Inflammatory macrophage treated with lipopolysaccharide for 4 hours (primary cell): Measurements from ENCODE around the gene NMT2.

Source experiments
- DNase-seq: peaks from one replicate; pipeline ENCODE4 v3.0.0-alpha.2; 2020

NMT2 gene

DNA sequence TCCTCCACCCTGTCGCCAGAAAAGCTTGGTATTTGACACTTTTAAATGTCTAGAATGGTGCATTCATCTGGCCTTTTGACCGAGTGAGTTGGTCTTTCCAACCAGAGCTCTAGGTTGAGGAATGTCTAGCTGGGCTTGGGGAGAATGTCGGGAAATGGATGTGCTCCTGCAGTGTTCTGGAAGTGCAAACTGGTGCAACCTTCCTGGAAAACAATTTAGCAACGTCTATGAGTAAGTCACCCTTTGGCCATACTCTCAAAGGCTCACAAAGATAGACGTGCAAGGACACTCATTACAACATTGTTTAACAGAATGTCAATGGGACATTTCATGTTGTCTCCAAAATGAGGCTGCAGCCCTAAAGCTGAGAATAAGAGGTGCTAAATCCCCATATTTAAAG, 12.2 kb upstream of the NMT2 start:
- no peak for DNase-seq

DNA sequence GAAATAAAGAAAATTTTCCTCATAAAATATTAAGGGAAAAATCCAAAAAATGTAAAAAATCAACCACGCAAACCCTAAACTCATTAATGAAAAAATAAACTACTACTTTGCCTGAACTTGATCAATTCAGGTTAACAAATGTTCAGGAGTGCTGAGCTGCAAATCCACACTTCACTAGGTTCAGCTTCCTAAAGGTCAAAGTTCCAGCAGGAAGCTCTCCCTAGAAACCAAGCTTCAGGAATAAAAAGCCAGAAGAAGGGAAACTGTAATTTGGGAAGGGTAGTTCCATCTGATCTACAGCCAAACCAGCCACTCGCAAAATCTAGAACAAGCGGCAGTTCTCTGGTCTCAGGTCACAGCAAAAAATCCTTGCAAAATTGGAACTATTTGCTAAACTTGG, 7.8 kb upstream of the NMT2 start:
- no peak for DNase-seq

DNA sequence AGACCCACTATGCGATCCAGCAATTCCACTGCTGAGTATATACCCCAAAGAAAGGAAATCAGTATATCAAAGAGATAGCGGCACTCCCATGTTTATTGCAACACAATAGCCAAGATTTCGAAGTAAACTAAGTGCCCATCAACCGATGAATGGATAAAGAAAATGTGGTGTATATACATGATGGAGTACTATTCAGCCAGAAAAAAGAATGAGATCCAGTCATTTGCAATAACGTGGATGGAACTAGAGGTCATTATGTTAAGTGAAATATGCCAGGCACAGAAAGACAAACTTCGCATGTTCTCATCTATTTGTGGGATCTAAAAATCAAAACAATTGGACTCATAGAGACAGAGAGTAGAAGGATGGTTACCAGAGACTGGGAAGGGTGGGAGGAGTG, 7.1 kb upstream of the NMT2 start:
- no peak for DNase-seq

DNA sequence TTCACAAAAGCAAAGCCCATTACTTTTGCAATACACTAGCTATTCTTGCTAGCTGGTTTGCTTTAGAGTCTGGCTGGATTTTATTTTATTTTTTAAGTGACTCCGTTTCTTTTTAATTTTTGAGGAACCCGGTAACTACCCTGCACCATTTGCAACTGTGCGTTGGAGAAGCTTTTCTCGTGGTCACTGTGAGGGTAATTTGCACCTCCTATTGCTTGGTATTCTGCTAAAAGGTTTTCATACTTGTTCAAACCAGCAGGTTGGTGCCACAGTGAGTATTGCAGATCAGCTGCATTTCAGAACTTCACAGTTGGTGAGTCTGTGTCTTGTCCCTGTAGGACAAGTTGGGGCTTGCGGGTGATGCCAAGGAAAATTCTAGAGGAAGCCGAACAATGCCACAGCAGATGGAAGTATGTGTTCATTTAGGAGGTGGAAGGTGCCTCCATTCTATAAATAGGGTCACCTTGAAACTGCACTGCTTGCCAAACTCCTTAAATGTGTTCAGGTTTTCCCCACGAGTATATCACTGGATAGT, 3.9 kb upstream of the NMT2 start:
- DNase-seq: no peak

DNA sequence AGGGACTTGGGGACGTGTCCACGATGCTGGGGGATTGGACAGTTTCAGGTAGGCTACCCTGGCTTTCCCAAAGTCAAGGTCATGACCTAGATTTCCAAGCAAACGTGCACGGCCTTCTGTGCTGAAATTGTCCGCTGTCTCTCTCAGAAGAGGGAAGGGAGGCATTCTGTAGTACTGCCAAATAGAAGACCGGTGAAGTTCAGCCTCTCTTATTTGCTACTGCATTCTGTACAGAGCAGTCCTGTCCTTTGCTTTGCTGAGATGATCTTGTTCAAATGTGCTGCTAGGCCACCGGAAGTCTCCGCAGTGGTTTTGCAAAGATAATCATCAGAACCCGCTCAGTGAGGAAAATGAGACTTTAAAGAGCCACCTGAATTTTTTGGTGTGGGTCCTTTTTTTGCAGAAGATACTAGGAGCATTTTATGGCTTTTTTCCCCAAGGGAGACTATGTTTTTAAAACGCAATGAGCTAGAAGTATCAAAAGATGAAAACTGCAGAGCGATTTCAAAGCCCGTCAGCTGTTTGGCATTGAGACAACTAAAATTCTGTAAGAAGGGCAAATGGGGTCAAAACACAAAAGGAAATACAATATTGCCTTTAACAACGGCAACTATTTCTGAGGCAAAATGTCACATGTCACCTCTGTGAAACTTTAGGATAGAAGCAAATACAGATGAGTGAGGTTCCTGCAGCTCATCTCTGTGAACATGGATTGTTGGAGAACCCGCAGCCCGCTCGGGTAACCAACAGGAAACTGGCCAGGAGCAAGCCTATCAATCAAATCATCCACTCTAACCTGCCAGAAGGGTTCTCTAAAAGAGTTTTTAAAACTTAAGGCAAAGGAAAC, 1.3 kb upstream of the NMT2 start:
- DNase-seq: no peak

DNA sequence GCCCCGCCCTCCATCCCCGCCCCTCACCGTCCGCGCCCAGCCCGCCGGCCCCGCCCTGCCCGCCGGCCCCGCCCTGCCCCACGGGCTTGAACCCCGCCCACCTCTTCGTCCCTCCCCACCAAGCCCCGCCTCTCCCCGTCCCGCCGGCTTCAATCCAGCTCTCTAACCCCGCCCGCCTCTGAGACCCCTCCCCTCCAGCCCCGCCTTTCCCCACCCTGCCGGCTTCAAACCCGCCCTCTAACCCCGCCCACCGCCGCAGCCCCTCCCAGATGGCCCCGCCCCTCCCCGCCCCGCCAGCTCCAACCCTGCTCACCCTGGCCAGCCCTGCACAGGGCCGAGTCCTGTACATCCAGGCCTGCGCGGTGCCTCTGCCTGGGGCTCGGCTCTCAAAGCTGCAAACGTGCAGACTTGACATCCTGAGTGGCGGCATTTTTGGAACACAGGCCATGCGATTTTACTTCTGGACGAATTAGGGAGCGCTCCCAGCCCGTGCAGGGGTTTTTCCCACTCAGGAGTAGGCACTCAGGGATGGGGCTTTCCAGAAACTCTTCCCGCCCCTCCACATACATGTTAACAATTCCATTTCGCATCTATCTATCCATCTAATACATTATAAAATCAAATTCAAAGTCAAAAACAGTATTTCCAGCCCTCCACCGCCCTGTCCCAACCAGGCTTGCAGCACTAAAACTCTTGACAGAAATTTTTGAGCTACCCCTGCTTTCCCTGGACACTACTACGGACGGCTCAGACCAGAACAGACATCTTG, 477 bp upstream of the NMT2 start:
- peak; percentile 96 for DNase-seq

DNA sequence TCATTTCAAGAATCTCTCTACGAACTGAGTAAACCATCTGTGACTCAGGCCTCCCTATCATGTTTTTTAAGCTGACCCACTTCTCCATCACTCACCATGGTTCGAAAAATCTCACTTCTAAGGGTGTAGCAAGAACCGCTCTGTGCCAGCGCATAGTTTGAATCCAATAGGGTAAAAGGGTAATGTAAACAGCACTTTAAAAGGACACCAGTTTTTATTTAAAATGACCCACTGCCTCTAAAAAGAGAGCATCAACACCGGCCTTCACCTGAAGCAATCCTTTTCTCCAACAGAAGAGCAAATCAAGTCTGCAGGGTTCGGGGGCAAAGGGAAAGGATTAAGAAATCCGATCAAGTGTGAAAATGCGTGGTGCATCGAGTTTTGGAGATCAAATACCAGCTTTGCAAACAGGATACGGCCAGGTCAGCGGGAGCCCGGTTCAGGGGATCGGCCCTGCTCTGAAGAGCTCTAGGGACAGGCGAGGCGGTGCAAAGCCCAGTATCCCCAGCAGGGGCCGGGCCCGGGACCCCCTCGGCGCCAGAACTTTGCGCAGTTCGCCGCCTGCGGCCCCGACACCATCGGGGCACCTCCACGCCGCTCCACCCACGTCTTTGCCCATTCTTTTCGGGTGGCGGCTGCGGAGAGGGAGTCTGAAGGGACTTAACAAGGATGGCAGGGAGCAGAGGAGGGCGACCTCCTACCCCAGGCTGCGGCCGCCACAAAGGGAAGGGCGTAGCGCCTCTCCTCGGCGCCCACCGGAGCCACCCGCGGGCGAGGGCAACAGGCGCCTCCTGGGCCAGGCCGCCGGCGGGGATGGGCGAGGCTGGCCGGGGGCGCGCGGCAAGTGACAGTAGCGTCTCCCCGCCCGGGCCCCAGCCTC, 842 bp downstream of the NMT2 start:
- DNase-seq: peak; percentile 15

DNA sequence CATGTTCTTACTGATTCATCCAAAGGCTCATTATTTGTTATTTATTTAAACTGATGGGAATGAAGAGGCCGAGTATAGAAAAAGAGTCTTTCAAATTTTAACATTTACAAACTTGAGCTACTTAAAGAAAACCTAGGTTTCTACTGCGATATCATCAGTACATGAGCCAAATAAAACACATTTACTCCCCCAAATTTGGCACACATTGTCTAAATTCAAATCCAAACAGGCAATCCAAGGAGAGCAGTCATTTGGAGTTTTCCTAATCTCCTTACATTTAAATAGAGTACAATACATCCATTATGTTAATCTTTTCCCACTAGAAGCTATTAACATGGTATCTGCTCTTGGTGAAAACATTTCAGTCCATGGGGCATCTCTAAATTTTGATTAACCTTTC, 2.2 kb downstream of the NMT2 start:
- no peak for DNase-seq

DNA sequence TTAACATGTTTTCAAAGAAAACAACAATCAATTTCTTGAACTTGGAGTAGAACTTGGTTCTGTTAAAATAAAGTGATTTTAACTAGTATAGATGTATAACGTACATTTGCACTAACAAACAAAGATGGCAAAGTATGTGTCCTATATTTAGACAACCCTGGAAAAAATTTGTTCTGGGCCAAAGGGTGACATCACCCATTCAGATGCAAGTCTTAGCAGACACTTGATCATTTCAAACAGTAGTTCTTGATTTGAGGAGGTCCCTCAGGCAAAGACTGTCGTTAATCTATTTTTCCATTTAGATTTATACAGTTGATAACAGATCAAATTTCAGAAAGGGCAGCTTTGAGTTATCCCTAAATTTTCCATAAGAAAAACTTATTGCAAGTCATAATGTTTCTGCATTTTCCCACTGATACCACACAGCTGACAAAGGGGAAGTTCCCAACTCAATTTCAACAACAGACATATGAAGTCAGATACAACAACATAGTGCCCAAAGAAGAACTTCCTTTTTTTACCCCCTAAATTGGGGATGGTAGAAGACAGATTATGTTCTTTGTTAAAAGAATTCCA, 5.2 kb downstream of the NMT2 start:
- peak; percentile 77 for DNase-seq

DNA sequence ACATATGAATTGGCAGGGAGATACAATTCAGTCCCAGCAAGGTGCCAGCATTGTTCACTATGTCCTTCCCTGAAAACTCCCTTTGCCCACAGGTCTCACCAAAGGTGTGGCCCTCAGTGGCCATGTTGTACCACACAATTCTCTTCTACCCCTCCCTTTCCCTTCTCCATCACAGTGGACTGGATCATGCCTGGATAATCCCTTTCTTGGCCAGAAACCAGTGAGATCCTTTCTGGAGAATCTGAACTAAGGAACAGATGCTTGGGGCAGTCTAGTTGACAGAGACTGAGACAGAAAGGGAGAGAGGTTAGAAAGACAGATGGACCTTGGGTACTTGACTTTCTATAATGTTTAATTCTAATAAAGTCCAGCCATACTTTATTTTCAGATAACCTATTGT, 9.5 kb downstream of the NMT2 start:
- DNase-seq: no peak

DNA sequence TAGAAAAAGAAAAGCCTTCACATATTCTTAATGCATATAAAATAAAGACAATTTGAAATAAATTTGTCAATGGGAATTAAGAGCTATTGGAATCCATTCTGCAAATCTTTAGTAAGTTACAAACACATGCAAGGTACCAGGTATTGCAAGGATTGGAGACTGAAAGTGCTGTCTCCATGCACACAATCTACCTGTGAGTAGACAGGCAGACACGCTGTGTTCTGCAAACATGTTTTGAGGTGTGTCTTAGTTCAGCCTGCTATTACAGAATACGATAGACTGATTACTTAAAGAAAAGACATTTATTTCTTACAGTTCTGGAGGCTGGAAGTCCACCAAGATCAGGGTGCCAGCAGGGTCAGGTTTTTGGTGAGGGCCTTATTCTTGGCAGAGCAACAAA, 10.0 kb downstream of the NMT2 start:
- DNase-seq: no peak

DNA sequence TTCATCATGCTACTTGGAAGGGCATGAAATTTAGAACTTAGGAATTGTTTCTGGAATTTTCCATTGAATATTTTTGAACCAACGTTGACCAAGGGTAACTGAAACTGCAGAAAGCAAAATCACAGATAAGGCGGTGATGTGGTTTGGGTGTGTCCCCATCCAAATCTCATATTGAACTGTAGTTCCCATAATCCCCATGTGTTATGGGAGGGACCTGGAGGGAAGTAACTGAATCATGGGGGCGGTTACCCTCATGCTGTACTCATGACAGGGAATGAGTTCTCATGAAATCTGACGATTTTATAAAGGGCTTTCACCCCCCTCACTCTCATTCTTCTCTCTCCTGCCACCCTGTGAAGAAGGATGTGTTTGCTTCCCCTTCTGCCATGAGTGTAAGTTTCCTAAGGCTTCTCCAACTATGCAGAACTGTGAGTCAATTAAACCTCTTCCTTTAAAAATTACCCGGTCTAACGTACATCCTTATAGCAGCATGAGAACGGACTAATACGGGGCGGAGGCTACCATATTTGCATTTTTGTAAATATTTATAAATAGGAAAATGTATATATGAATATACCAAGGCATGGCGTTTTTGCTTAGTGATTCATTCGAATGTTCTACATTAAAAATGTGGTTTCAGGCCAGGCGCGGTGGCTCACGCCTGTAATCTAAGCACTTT, 12.4 kb downstream of the NMT2 start:
- no peak for DNase-seq

DNA sequence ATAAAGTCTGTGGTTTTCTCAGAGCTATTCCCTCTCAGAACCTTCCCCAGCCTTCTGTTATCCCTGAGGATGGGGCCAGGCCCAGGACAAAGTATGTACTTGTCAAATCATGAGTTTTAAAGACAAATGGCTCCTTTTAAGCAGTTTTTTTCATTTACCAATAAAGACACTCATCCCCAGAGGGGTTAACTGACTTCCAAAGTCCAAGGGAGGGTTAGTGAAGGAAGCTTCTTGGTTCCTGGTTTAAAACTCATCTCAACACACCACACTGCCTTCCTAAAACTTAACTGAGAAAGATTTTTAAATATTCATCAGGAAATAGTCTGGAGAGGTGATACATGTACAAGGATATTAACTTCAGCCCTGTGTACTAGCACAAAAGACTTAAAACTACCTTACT, 15.9 kb downstream of the NMT2 start:
- DNase-seq: no peak

DNA sequence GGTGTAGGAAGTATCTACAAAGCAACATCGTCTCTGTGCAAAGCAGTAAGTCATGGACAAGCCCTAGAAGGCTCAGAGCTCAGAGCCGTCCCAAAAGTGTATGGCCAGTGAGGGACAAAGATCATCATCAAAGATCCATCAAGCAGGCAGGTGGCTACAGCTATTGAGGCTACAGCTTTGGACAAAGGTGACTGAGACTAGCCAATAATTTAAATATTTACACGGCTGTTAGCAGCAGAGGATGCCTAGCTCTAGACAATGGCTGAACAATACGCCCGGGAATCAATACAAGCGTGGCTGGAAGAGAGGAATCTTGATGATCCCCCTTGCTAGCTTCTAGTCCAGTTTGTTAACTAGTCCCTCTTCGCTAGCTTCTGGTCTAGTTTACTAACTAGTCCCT, 17.9 kb downstream of the NMT2 start:
- no peak for DNase-seq

DNA sequence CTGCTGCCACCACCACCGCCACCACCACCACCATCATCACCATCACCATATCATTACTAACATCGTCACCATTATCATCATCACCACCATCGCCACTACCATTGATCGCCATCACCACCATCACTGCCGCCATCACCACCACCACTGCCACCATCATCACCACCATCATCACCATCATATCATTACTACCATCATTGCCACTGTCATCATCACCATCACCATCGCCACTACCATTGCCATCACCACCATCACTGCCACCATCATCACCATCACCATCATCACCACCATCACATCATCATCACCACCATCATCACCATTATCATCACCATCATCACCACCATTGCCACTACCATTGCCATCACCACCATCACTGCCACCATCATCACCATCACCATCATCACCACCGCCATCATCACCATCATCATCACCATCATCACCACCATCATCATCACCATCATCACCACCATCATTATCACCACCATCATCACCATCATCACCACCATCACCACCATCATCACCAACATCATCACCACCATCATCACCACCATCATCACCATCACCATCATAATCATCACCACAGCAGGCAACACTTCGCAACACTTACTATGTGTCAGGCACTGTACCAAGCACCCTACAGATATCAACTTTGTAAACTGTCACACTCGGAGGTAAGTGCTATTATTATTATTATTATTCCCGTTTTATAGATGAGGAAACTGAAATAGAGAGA, 19.3 kb downstream of the NMT2 start:
- no peak for DNase-seq

DNA sequence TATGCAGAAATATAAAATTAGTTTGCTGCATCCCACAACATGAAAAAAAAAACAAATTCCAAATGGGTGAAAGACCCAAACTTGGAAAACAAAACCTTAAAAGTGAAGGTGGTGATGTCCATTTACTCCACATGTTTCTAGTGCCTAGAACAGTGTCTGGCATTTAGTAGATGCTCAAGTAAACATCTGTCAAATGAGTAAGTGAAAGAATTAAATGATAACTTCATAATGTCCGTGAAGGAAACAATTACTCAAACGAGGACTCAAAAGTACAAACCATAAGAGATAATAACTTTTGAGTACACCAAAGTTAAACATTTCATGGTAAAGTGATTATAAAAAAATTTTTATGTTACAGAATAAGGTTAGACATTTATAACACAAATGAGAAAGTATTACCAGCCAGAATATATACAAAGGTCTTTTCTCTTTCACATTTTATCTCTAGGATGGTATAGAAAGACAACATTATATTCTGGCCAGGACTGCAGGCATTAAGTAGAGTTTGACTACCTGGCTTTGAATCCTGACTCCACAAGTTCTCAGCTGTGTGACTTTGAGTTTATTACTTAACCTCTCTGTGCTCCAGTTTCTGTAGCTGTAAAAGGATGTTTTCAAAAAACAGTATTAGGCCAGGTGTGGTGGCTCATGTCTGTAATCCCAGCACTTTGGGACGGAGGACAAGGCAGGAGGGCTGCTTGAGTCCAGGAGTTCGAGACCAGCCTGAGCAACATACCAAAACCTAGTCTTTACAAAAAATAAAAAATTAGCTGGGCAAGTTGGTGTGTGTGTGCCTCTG, 20.7 kb downstream of the NMT2 start:
- DNase-seq: no peak

DNA sequence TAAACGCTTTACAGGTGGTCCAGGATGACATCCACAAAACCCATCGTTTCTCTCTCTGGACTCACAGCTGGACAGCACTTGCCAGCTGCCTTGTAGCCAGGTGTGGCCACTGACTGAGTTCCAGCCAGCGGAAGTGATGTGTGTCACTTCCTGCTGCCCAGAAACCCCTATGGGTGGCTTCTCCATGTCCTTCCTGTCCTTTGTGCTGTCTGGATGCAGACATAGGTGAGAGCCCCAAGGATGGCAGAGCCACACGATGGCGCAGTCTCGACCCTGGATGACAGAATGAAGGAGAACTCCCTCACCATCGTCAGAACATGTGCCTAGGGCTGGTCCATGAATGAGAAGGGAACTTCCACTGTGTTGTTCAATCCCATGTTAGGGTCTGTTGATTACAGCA, 22.1 kb downstream of the NMT2 start:
- no peak for DNase-seq

DNA sequence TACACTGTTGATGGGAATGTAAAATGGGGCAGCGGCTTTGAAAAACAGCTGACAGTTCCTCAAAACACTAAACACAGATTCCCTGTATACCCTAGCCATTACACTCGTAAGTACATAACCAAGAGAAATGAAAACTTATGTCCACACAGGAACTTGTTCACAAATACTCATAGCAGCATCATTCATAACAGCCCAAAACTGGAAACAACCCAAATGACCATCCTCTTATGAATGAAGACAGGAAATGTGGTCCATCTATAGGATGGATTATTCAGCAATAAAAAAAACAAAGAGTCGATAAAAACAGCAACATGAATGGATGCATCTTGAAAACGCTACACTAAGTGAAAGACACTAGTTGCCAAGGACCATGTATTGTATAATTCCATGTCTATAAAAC, 23.7 kb downstream of the NMT2 start:
- no peak for DNase-seq

DNA sequence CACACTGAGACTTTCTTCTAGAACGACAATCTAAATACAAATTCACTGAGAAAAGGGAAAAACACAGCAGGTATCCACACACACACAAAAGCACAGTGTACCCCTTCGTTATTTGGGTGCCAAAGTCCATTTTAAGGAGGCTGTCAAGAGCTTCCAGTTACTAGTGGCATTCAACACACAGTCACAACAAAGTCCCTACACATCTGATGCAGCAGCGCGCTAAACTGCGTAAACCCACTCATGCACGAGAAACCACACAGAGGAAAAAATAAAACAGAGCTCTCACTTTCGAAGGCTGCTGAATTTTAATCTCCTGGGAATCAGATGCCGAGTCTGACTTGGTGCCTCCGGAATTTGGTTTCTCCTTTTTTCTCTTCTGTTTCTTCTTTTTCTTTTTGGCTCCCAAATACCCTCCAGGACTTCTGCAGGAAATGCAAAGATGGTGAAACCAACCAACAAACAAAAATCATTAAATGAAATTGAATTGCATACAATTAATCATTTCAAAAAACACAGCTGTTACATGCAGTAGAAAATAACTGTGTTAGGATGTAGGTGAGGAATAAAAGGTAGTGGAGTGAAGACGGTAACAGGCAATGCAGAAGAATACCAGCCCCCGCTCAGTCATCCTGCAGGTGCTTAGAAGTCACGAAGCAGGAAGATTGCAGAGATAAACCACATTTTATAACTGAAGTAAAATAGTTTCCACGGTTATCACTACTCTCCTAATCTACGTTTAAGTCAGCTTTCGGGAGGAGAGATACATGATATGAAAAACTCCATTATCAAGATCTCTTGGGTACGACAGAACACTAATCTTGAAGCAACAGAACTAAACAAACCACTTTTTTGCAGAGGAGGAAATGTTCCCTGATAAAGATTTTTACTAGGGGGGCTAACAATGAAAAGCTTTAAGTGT, 27.1 kb downstream of the NMT2 start:
- no peak for DNase-seq

DNA sequence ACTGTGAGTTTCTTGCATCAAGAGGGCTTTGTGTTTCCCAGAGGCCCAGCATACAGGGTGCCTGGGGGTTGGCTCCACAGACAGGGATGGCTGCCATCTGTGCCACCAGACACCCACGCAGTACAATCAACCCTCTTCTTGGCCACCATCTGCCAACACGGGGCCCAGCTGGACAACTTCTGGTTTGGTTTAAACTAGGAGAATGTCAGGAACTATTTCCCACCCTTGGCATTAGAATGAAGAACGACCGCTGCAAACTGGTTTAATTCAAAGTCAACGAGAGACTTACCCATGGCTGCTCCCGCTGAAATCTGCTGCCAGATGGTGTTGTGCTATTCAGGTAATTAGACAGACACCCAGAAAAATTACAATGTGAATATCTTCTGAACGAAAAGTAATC, 27.8 kb downstream of the NMT2 start:
- no peak for DNase-seq
